ENCODE data around the gene TJP1.

DNA sequence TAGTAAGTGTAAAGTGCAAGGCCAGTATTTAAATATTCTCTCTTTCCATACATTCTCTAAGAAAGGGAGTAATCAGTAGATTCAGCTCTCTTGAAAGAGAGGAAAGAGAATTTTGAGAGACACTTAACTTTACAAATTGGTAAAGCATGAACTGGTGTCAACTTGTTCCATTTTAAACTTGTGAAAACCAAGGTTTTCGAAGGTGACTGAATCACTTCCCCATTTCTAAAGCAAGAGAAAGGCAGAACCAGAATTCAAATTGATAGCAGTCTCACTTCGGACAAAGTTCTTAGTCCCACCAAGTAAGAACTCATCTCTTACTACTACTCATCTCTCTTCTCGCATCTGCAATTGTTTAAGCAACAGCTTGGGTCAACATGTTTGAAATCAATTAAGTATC, 22.4 kb downstream of the TJP1 start:
- no peak for TF ChIP-seq POLR2A (IDR thresholded peaks at IDR 0.05)
- TF ChIP-seq, protein P1, sequence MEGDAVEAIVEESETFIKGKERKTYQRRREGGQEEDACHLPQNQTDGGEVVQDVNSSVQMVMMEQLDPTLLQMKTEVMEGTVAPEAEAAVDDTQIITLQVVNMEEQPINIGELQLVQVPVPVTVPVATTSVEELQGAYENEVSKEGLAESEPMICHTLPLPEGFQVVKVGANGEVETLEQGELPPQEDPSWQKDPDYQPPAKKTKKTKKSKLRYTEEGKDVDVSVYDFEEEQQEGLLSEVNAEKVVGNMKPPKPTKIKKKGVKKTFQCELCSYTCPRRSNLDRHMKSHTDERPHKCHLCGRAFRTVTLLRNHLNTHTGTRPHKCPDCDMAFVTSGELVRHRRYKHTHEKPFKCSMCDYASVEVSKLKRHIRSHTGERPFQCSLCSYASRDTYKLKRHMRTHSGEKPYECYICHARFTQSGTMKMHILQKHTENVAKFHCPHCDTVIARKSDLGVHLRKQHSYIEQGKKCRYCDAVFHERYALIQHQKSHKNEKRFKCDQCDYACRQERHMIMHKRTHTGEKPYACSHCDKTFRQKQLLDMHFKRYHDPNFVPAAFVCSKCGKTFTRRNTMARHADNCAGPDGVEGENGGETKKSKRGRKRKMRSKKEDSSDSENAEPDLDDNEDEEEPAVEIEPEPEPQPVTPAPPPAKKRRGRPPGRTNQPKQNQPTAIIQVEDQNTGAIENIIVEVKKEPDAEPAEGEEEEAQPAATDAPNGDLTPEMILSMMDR (IDR thresholded peaks at IDR 0.05) = no peak
